Mucosa of gallbladder (tissue), 1 donor: ENCODE results near the gene APOL2. TPM values are rescaled to one million over a fixed set of nuclear protein-coding genes. Genes with fewer than 3 reads are reported as not detected.
"Not testable (repeated sequence)": the region's sequence is repeated elsewhere in the genome, so short reads cannot be mapped to it uniquely, and the experiment has no call there.

ENCODE experiments used
- DNase-seq: peaks from one replicate; pipeline ENCODE4 v3.0.0-alpha.2; 2020; ENCODE audit warnings: low spot score
- total RNA-seq: library from RNA; stranded (reverse); gene quantifications from one replicate; pipeline ENCODE4 v1.2.1, GENCODE V29; 2021
- donor health status: DM: no; HTN: no; CAD: no.

APOL2 gene
- total RNA-seq, 1 donor from 2014 or later = 58.2 TPM

DNA sequence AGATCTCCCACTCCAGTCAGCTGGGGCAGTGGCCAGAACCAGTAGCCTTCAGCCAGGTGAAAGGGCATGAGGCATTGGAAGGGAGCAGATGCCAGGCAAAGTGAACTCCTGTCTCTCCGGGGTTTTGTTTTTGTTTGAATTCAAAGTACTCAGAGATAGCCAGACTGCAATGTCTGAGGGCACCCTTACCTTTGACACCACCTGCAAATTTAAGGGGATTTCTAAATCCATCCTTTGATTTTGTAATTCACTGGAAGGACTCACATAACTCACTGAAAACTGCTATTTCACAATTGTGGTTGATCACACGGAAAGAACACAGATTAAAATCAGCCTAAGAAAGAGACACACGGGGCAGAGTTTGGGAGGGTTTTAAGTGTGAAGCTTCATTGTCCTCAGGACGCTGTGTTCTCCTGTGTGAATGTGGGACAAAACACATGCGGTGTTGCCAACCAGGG lies 23.9 kb upstream of the APOL2 start:
- DNase-seq = not testable (repeated sequence)

DNA sequence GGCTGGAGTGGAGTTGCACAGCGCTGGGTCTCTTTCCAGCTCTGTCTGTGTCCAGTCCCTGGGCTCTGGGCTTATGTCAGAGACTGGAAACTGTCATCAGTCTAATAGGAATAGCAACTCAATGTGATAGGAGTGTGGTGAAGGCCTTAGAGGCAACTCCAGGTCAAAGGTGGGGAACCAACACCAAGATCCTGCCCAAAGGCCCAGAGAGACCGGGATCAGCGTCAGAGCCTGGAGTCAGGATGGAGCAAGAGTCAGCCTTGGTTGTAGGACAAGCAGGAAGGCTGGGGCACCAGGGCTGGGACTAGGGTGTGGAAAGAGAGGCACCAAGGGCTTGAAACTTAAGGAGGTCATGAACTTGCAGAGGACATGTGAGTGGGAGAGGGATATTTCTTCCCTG lies 23.0 kb upstream of the APOL2 start:
- DNase-seq = not testable (repeated sequence)

- DNase-seq = not testable (repeated sequence)
Measured at GRCh38 chr22:36261675-36262074, 22.3 kb upstream of the APOL2 start.

- no peak for DNase-seq
Measured at GRCh38 chr22:36259615-36260300, 20.4 kb upstream of the APOL2 start.

GRCh38 chr22:36258701-36259614 lies 19.6 kb upstream of the APOL2 start:
- no peak for DNase-seq

DNA sequence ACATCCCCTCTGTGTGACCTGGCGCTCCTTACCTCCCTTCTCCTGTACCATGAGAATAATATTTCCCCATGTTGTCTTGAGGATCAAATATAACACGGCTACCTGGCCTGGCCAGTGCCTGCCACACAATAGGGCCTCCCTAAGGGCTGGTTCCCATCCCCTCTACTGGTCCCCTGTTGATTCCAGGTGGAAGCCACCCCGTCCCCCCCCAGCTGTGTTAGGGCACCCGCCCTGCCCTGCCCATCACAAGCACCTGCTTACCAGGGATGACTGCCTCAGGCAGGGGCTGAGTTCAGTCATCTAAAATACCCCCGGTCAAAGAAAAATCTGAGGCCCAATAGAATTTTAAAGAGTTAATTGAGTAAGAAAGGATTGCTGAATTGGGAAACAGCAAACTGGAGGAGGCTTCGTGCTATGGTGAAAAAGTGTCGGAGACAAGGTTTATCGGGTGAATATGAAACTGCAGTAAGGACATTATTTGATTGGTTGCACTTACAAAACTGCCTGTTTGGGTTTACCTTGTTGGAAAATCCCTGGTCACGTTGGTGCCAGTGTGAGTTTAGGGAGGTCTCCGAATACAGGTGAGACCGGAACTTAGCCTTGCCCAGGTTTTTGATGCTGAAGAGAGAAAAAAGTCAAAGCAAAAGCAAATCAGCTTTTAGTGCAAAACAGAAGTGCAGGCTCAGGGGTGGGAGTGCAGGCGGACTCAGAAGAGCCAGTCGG lies 18.8 kb upstream of the APOL2 start:
- no peak for DNase-seq

GRCh38 chr22:36257308-36257707 lies 18.0 kb upstream of the APOL2 start:
- no peak for DNase-seq

DNA sequence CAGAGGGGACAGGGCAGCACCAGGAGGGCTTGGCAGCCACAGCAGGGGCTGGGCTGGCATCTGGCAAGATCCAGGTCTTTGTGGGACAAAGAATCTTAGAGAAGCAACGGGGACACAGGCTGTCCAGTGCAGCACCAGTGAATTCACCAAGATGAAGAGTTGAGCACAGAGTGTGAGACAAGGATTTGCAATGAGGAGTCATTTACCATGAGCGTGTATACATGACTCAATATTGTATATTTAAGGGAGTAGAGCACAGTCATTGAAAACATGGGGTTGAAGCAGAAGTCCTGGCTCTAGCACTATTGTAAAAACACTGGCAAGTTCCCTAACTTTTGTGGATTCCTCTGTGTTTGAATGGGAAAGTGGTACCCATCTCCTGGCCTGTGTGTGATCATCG lies 17.2 kb upstream of the APOL2 start:
- no peak for DNase-seq

GRCh38 chr22:36255572-36255971 lies 16.2 kb upstream of the APOL2 start:
- DNase-seq = not testable (repeated sequence)

DNA sequence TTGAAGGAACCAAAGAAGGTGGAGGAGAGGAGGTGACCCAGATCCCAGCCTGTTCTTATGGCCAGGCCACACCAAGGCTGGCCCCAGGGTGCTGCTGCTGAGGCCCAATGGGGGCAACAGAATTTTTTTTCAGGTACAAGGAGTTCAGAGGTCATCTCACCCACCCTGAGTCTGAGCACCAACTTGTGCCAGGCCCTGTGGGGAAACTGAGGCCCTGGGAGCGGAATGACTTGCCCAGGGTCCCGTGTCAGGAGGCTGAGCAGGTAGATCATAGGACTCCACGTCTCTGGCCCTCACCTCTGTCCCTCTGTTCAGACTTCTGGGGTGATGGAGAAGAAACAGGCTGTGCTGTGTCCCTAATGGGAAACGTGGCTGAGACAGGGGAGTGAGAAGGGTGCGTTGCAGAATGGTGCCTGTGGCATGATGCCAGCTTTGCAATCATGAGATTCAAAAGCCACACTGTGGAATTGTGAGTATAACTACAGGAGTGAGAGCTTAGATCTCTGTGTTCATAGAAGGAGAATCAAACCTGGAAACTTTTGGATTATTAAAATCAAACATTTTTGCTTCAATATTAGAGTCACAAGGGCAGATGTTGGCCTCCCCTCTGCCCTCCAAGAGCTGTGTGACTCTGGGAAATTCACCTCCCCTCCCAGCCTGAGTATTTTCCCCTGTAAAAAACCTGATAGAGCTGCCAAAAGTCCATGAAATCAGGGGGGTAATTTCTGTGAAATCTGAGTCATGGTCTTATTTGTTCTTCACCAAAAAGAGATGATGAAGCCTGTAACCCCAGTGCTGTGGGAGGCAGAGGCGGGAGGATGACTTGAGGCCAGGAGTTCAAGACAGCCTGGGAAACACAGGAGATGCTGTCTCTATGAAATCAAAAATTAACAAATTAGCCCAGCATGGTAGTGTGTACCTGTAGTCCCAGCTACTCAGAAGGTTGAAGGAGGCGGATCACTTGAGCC lies 14.5 kb upstream of the APOL2 start:
- peak; percentile 43 for DNase-seq

GRCh38 chr22:36252754-36253522 lies 13.6 kb upstream of the APOL2 start, which contains the start of gene APOL1:
Gene APOL1 (plus strand): TSS chr22:36253133. CDS start chr22:36254956, 1,823 bp downstream.
- DNase-seq = peak; percentile 68

DNA sequence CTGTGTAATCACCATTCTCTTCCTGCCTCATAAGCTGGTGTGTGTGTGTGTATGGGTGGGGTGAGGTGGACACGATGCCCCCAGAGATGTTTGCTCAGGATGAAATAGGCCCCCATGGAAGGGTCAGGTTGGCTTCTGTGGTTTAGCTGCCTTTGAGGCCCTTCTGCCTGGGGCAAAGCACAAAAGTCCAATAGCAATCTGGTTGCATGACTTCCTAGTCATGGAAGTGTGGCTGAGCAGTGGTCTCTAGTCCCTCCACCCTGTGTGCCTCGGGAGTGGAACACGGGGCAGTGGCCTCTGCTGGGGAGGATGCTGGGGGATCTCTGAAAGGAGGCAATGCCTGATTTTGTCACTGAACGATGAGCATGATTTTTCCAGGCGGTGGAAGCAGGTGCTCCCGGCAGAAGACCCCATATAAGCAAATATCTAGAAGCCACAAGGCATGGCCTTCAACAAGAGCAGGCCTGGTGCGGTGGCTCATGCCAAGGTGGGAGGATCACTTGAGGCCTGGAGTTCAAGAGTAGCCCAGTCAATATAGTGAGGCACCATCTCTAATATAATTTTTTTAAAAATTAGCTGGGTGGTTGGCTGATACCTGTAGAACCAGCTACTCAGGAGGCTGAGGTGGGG lies 12.8 kb upstream of the APOL2 start:
- DNase-seq = not testable (repeated sequence)

GRCh38 chr22:36250292-36250960 lies 11.1 kb upstream of the APOL2 start:
- peak; percentile 56 for DNase-seq

- no peak for DNase-seq
Measured at GRCh38 chr22:36249160-36249559, 9.8 kb upstream of the APOL2 start.

- no peak for DNase-seq
Measured at GRCh38 chr22:36247955-36248354, 8.6 kb upstream of the APOL2 start.

- DNase-seq = no peak
Measured at GRCh38 chr22:36246718-36247117, 7.4 kb upstream of the APOL2 start.

DNA sequence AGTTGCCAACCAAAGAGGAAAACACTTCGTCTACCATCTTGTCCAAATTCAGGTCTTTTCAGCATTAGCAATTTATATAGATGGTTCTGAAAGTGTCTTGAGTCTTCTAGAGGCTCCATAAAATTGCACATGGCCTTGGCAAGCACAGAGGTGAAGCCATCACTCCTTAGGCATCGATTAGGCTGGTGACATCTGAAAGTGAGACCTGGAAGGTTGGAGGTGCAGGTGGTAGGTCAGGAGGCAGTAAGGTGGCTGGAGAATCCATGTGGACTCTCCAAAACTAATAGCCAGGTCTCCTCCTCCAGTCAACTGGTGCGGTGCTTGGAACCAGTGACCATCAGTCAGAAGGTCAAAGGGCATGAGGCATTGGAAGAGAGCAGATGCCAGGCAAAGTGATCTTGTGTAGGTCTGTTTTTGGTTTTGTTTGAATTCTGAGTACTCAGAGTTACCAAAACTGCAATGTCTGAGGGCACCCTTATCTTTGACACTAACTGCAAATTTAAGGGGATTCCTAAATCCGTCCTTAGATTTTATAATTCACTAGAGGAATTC lies 6.6 kb upstream of the APOL2 start:
- DNase-seq = no peak

GRCh38 chr22:36244522-36245391 lies 5.4 kb upstream of the APOL2 start:
- no peak for DNase-seq
